Gastroesophageal sphincter (tissue), 4 donors: Measurements from ENCODE around the gene ZSWIM6. TPM values are rescaled to one million over a fixed set of nuclear protein-coding genes. Genes with fewer than 3 reads are reported as not detected.
A peak's percentile ranks its signal among the peaks of the same experiment; 100 is the strongest.

ENCODE experiments used
- ATAC-seq: fragments of 150-250 bp; one replicate; pipeline ENCODE4 v1.9.1; 2016; ENCODE audit warnings: mild to moderate bottlenecking, moderate library complexity
- H3K27ac ChIP-seq, 4 donors: fragments of 200-600 bp; sonication (generic) in 3 of 4; 1 replicate in 3 of 4; 2 replicates in 1 of 4; pipeline ENCODE4 v1.5.1; 2016 to 2019
- H3K27me3 ChIP-seq: fragments of 200-600 bp; sonication (generic); one replicate; pipeline ENCODE4 v1.5.1; 2019
- H3K36me3 ChIP-seq, 2 donors: fragments of 200-600 bp; sonication (generic); one replicate each; pipeline ENCODE4 v1.5.1; 2019; ENCODE audit warnings: control low read depth in 1 of 2
- H3K4me1 ChIP-seq, 3 donors: fragments of 200-600 bp; sonication (generic); 1 replicate in 2 of 3; 2 replicates in 1 of 3; pipeline ENCODE4 v1.5.1; 2016 to 2019; ENCODE audit warnings: control low read depth in 2 of 3
- H3K4me3 ChIP-seq, 2 donors: fragments of 200-600 bp; sonication (generic); one replicate each; pipeline ENCODE4 v1.5.1; 2019; ENCODE audit warnings: mild to moderate bottlenecking in 1 of 2, moderate library complexity in 1 of 2
- H3K9me3 ChIP-seq, 3 donors: fragments of 200-600 bp; sonication (generic); one replicate each; pipeline ENCODE4 v1.5.1; 2017 to 2019; ENCODE audit warnings: control low read depth in 2 of 3
- CTCF ChIP-seq, 4 experiments: fragments of 200-600 bp in 2 of 4; fragments of 450-650 bp in 2 of 4; sonication (generic) in 1 of 4; IDR thresholded peaks; one replicate each; pipeline ENCODE4 v1.5.1; 2017 to 2019; ENCODE audit warnings: antibody characterized with exemption in 4 of 4, mild to moderate bottlenecking in 2 of 4, moderate library complexity in 2 of 4
- EP300 ChIP-seq: sonication (generic); formaldehyde crosslinking; IDR thresholded peaks from one replicate; pipeline ENCODE4 v1.6.1; 2017; ENCODE audit warnings: antibody characterized with exemption, mild to moderate bottlenecking
- POLR2A ChIP-seq, 2 donors: fragments of 450-650 bp; IDR thresholded peaks; one replicate each; pipeline ENCODE4 v1.6.1; 2017; ENCODE audit warnings: antibody characterized with exemption in 2 of 2, mild to moderate bottlenecking in 2 of 2, moderate library complexity in 1 of 2
- POLR2AphosphoS5 ChIP-seq: sonication (generic); formaldehyde crosslinking; IDR thresholded peaks from one replicate; pipeline ENCODE4 v1.6.1; 2017; ENCODE audit warnings: antibody characterized with exemption
- WGBS, 2 donors: methylation state at CpG; one replicate each; pipeline ENCODE4 v1.1.5; 2018; ENCODE audit warnings: low coverage in 1 of 2; 5-methylcytosine and 5-hydroxymethylcytosine counted together
- total RNA-seq, 4 donors: library from RNA; depleted of rRNA; stranded (reverse); fragments of >200 nt; gene quantifications; one replicate each; pipeline ENCODE4 v1.1.0, GENCODE V29; 2016

The ZSWIM6 gene
- total RNA-seq, 4 donors from 2014 or later = 8.9 to 20.9 (median 12.3) TPM

GRCh38 chr5:61344187-61344944 is 12.3 kb downstream of the ZSWIM6 start:
- no peaks in the 10 kb centered on the region for H3K27me3 ChIP-seq
- H3K4me1 ChIP-seq = peaks cover 15 to 79% (median 18%) of the 10 kb centered on the region in 3 donors
- no peaks in the 10 kb centered on the region for H3K9me3 ChIP-seq
- H3K36me3 ChIP-seq = no peaks in the 10 kb centered on the region
- H3K4me3 ChIP-seq = no peak overlapping the region
- H3K27ac ChIP-seq = no peak overlapping the region
- WGBS, 2 donors = 26 to 49% methylated on average over 5 to 6 of the region's 6 CpGs
- TF ChIP-seq POLR2AphosphoS5 (peak; percentile 32), POLR2A (IDR thresholded peaks at IDR 0.05) (no peak)
- ATAC-seq = no peak

GRCh38 chr5:61346511-61346910 is 14.5 kb downstream of the ZSWIM6 start:
- H3K4me3 ChIP-seq = no peak overlapping the region
- WGBS, 2 donors = 34 to 79% methylated on average over 2 of the region's 2 CpGs
- H3K27me3 ChIP-seq = no peaks in the 10 kb centered on the region
- no peaks in the 10 kb centered on the region for H3K36me3 ChIP-seq
- H3K9me3 ChIP-seq = no peaks in the 10 kb centered on the region
- H3K4me1 ChIP-seq = peaks cover 17 to 77% (median 18%) of the 10 kb centered on the region in 3 donors
- TF ChIP-seq POLR2AphosphoS5 (no peak), POLR2A (IDR thresholded peaks at IDR 0.05) (no peak), EP300 (no peak), CTCF (IDR thresholded peaks at IDR 0.05) (no peak)
- no peak for ATAC-seq
- H3K27ac ChIP-seq = no peak overlapping the region

GRCh38 chr5:61347080-61347479 is 15.0 kb downstream of the ZSWIM6 start:
- H3K4me1 ChIP-seq = peaks cover 15 to 81% (median 18%) of the 10 kb centered on the region in 3 donors
- TF ChIP-seq POLR2A (IDR thresholded peaks at IDR 0.05) (no peak), CTCF (IDR thresholded peaks at IDR 0.05) (no peak), POLR2AphosphoS5 (no peak), EP300 (no peak)
- H3K9me3 ChIP-seq = no peaks in the 10 kb centered on the region
- 91 to 100% methylated on average over 1 to 3 of the region's 3 CpGs for WGBS, 2 donors
- H3K27ac ChIP-seq = no peak overlapping the region
- ATAC-seq = peak; percentile 22
- H3K36me3 ChIP-seq = no peaks in the 10 kb centered on the region
- no peaks in the 10 kb centered on the region for H3K27me3 ChIP-seq
- H3K4me3 ChIP-seq = no peak overlapping the region

- 55 to 61% methylated on average over 2 of the region's 2 CpGs for WGBS, 2 donors
These were observed 16.4 kb downstream of the ZSWIM6 start for GRCh38 chr5:61348447-61348846.

GRCh38 chr5:61349935-61350334 is 17.9 kb downstream of the ZSWIM6 start:
- H3K4me3 ChIP-seq = no peak overlapping the region
- no peak overlapping the region for H3K27ac ChIP-seq
- H3K9me3 ChIP-seq = no peaks in the 10 kb centered on the region
- ATAC-seq = no peak
- TF ChIP-seq POLR2A (IDR thresholded peaks at IDR 0.05) (no peak), CTCF (IDR thresholded peaks at IDR 0.05) (no peak), POLR2AphosphoS5 (no peak), EP300 (no peak)
- no peaks in the 10 kb centered on the region for H3K27me3 ChIP-seq
- peaks cover 7 to 71% (median 8%) of the 10 kb centered on the region in 3 donors for H3K4me1 ChIP-seq
- H3K36me3 ChIP-seq = no peaks in the 10 kb centered on the region

More at GRCh38 chr5:61348447-61348846, 16.4 kb downstream of the ZSWIM6 start:
- no peak overlapping the region for H3K27ac ChIP-seq
- TF ChIP-seq POLR2A (IDR thresholded peaks at IDR 0.05) (no peak), CTCF (IDR thresholded peaks at IDR 0.05) (no peak), EP300 (no peak), POLR2AphosphoS5 (no peak)
- peaks cover 14 to 86% (median 18%) of the 10 kb centered on the region in 3 donors for H3K4me1 ChIP-seq
- H3K4me3 ChIP-seq = no peak overlapping the region
- no peaks in the 10 kb centered on the region for H3K27me3 ChIP-seq
- ATAC-seq = no peak
- H3K9me3 ChIP-seq = no peaks in the 10 kb centered on the region
- H3K36me3 ChIP-seq = no peaks in the 10 kb centered on the region
